IMR-90 (cell line): ENCODE measurements around the gene BTBD9.

Experiments used
- CEBPB ChIP-seq: IDR thresholded peaks from 2 replicates; pipeline ENCODE4 v1.6.1; 2012; ENCODE audit warnings: low read depth, low read length, improper control_type of control experiment
- CTCF ChIP-seq: conservative IDR thresholded peaks from 2 replicates; pipeline ENCODE4 v1.5.1; 2012; ENCODE audit warnings: mild to moderate bottlenecking, low read depth, low read length, improper control_type of control experiment
- MAFK ChIP-seq: IDR thresholded peaks from 2 replicates; pipeline ENCODE4 v1.6.1; 2012; ENCODE audit warnings: low read depth, low read length, improper control_type of control experiment
- MXI1 ChIP-seq: IDR thresholded peaks from 2 replicates; pipeline ENCODE4 v1.6.1; 2012; ENCODE audit warnings: low read depth, mild to moderate bottlenecking, low read length, moderate library complexity, borderline replicate concordance
- NFE2L2 ChIP-seq: fragments of 150-350 bp; IDR thresholded peaks from 2 replicates; pipeline ENCODE4 v1.6.1; 2016; ENCODE audit warnings: low read depth, mild to moderate bottlenecking, low read length
- POLR2A ChIP-seq: IDR thresholded peaks from 2 replicates; pipeline ENCODE4 v1.6.1; 2012; ENCODE audit warnings: mild to moderate bottlenecking, low read depth, low read length
- RCOR1 ChIP-seq: IDR thresholded peaks from 2 replicates; pipeline ENCODE4 v1.6.1; 2012; ENCODE audit warnings: mild to moderate bottlenecking, low read length, improper control_type of control experiment; ENCODE audit not compliant: insufficient replicate concordance
- SMC3 ChIP-seq: fragments of 150-350 bp; IDR thresholded peaks from 2 replicates; pipeline ENCODE4 v1.6.1; 2016; ENCODE audit warnings: low read depth, mild to moderate bottlenecking, antibody characterized with exemption, low read length, moderate library complexity
- TF ChIP-seq, protein P1 (sequence below): fragments of 150-350 bp; IDR thresholded peaks from 2 replicates; pipeline ENCODE4 v1.6.1; 2017; ENCODE audit warnings: mild to moderate bottlenecking, antibody characterized with exemption, low read length, low read depth

GRCh38 chr6:38171997-38172738 lies 467.6 kb downstream of the BTBD9 start:
- no peak for TF ChIP-seq CEBPB
- no peak for TF ChIP-seq CTCF
- no peak for TF ChIP-seq SMC3
- no peak for TF ChIP-seq RCOR1
- TF ChIP-seq POLR2A = no peak
- TF ChIP-seq MAFK = no peak
- TF ChIP-seq, protein P1, sequence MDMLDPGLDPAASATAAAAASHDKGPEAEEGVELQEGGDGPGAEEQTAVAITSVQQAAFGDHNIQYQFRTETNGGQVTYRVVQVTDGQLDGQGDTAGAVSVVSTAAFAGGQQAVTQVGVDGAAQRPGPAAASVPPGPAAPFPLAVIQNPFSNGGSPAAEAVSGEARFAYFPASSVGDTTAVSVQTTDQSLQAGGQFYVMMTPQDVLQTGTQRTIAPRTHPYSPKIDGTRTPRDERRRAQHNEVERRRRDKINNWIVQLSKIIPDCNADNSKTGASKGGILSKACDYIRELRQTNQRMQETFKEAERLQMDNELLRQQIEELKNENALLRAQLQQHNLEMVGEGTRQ = no peak
- TF ChIP-seq NFE2L2 = no peak
- TF ChIP-seq MXI1 = no peak
